SKM-1 (cell line): ENCODE data around the gene ANTXRL.
"Not testable (repeated sequence)": the region's sequence is repeated elsewhere in the genome, so short reads cannot be mapped to it uniquely, and the experiment has no call there.

Source experiments
- DNase-seq: peaks from one replicate; lab custom pipeline; 2025; ENCODE audit not compliant: unreplicated experiment; lab: John Stamatoyannopoulos, UW

The ANTXRL gene

GRCh38 chr10:46327685-46328084 is 40.9 kb downstream of the ANTXRL start:
- no peak for DNase-seq

GRCh38 chr10:46328853-46329689 is 42.3 kb downstream of the ANTXRL start:
- DNase-seq: no peak

GRCh38 chr10:46329690-46330016 is 42.9 kb downstream of the ANTXRL start:
- no peak for DNase-seq

GRCh38 chr10:46330894-46331293 is 44.1 kb downstream of the ANTXRL start:
- no peak for DNase-seq

GRCh38 chr10:46365484-46365883 is 78.7 kb downstream of the ANTXRL start:
- DNase-seq: not testable (repeated sequence)

- DNase-seq: not testable (repeated sequence)
Measured at GRCh38 chr10:46367209-46367608, 80.4 kb downstream of the ANTXRL start.

- DNase-seq: not testable (repeated sequence)
Measured at GRCh38 chr10:46367666-46368240, 81.0 kb downstream of the ANTXRL start.

- not testable (repeated sequence) for DNase-seq
Measured at GRCh38 chr10:46368956-46369355, 82.2 kb downstream of the ANTXRL start.

GRCh38 chr10:46374410-46374809 is 87.6 kb downstream of the ANTXRL start:
- not testable (repeated sequence) for DNase-seq

GRCh38 chr10:46375406-46375805 is 88.6 kb downstream of the ANTXRL start, which contains the start of gene ANXA8L1:
TSS of gene ANXA8L1 (plus strand) at chr10:46375776. CDS start at chr10:46375852, 76 bp downstream.
- DNase-seq: not testable (repeated sequence)

GRCh38 chr10:46377022-46377421 is 90.2 kb downstream of the ANTXRL start:
- DNase-seq: not testable (repeated sequence)

GRCh38 chr10:46377651-46378050 is 90.9 kb downstream of the ANTXRL start:
- DNase-seq: not testable (repeated sequence)

GRCh38 chr10:46378108-46378507 is 91.3 kb downstream of the ANTXRL start:
- not testable (repeated sequence) for DNase-seq

GRCh38 chr10:46379233-46379848 is 92.5 kb downstream of the ANTXRL start:
- DNase-seq: not testable (repeated sequence)
